Stimulated activated CD8-positive, alpha-beta memory T cell treated with anti-CD3 and anti-CD28 coated beads, Interleukin-15, amount 100 ng/mL, for 48 hours (primary cell): ENCODE data around the gene ASAP2.

Source experiments
- DNase-seq, 2 donors: peaks; one replicate each; pipeline ENCODE4 v3.0.0-alpha.2; 2020; ENCODE audit warnings: low read depth in 2 of 2

ASAP2 gene

DNA sequence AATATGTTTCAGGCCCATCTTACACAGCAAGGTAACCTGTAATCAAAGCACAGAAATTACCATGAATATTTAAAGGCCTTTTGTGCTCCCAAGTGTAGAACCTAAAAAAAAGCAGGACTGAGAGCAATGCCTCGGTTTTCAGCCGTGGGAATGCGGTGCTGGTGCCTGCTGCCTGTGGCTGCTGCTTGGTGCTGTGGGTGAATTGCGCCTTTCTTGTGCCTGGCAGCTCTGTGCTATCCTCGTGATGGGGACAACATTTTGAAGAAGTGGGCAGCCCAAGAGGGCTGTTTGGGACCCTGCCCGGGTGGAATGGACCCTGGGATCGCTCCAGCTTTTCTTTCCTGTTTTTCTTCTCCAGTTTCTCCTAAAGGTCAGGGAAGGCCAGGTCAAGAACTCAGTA lies 91.2 kb downstream of the ASAP2 start:
- no peak for DNase-seq

- DNase-seq, result no peak
Observed at GRCh38 chr2:9298583-9298982, 92.0 kb downstream of the ASAP2 start.

GRCh38 chr2:9299161-9300100 lies 92.8 kb downstream of the ASAP2 start:
- no peak for DNase-seq

DNA sequence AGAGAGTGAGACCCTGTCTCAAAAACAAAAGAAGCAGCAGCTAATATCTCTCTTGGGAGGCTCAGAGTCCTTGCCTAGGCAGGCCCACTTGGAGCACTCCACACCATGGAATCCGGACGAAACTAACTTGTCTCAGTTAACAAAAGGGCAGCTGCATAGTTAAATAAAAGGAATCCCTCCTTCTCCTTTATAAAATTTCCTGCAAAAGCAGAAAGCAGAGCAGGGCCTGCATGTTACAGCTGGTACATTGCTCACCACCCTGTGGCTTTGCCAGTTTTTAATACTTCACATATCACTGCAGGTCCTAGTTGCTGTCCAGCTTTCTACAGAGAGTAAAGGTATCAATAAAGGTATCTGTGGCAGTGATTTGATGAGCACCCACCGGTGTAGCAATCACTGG lies 93.6 kb downstream of the ASAP2 start:
- no peak for DNase-seq

- DNase-seq, result no peak
Observed at GRCh38 chr2:9300829-9301453, 94.3 kb downstream of the ASAP2 start.

DNA sequence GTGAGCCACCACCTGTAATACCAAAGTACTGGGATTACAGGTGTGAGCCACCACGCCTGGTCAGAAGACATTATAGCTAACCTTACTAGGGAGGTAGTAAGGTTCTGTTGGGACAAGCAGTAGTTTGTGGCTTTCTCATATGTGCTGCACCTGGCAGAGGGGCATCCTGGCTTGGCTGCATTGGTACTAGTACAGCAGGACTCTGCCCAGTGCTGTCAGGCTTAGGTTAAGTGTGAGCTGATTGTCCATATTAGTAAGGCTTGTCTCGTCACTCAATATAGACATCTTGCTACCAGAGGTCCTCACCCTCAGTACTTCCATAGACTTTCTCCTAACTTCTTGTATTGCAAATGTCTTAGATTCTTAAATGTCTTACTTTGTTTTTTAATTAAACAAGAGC lies 96.1 kb downstream of the ASAP2 start:
- no peak for DNase-seq

DNA sequence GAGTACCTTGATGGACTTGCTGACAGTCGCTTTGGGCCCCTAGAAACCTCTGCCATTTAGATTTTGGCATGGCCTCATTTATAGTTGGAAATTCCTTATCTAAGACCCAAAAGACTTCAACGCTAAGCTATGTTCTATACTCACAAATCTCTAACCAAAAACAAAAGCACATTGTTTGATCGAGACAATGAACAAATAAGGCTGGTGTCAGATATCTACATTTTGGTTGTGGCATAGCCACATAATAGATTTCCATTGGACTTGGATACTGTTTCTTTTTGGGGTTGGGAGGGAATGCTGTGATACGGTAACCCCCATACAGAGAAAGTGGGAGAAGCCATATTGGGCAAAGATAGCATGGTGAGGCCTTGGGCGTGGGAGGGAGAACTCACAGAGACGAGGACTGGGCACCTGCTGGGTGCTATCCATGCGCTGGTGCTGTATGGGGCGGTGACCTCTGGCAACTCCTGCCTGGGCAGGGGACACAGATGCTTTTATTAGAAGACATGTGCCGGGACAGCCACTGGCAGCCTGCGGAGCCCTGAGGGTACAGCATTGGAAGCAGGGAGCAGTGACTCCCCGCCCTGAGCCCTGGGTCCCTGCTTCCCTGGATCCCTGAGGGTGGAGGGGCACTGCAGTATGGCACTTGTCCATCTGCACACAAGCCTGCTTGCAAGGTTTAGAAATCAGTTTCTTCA lies 97.1 kb downstream of the ASAP2 start:
- no peak for DNase-seq

- DNase-seq, result no peak
Observed at GRCh38 chr2:9306911-9307310, 100.3 kb downstream of the ASAP2 start.

DNA sequence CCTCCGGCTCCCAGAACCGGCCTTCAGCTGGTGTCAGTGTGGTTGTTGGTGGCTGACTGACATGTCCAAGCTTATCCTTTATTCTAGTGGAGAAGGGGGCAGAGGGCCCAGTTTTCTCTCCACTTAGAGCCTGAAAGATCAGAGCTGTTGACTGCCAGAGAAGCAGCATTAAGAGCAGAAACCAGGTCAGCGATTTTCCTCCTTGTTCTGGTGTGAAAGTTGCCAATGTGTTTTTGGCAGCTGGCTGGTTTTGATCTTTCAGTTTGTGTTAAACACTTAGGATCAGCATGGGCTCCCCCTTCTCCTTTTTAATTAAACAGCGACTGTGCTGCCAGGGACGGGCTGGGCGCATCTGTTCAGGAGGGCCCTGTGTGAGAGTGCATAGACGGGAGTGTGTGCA lies 100.9 kb downstream of the ASAP2 start:
- DNase-seq, result no peak

DNA sequence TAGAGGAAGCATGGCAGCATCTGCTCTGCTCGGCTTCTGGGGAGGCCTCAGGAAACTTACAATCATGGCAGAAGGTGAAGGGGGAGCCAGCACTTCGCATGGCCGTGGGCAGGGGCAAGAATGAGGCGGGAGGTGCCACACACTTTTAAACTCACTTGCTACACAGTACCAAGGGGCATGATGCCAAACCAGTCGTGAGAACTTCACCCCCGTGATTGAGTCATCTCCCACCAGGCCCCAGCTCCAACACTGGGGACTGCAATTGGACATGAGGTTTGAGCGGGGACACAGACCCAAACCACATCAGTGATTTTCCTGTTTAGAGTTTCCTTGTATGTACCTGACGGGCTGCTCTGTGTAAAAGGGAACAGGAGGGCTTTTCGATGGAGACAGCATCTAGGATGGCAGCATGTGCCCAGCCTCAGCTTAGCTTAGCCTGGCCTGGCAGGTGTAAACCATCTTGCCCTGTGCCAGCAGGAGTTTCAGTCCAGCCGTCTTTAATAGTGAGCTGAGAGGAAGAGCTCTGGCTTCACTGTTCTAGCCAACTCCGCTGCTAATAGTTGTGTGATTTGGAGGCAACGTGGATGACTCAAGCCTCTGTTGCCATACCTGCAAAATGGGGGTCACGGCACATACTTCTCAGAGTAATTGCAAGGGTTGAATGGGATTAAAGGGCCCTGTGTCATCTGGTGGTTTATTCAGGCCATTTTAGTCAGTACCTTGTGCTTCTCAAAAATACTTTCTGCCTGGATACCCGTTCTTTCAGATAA lies 101.8 kb downstream of the ASAP2 start:
- no peak for DNase-seq

DNA sequence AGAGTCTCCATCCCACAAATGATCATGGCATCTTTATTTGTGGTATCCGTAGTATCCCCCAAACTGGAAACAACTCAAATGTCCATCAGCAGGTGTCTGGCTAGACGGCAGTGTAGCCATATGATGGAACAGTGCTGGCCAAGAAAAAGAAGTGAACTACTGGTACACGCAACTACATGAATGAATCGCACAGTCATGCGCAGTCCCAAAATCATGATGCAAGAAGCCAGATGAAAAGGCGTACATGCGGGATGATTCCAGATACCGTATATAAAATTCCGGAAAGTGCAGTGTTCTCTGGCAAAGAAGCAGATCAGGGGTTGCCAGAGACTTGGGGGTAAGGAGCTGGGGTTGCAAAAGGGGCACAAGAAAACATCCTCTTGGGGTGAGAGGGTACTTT lies 102.5 kb downstream of the ASAP2 start:
- no peak for DNase-seq

- no peak for DNase-seq
Observed at GRCh38 chr2:9310377-9310776, 103.8 kb downstream of the ASAP2 start.

- DNase-seq, result no peak
Observed at GRCh38 chr2:9310798-9311197, 104.2 kb downstream of the ASAP2 start.

- DNase-seq, result no peak
Observed at GRCh38 chr2:9311488-9311887, 104.9 kb downstream of the ASAP2 start.

DNA sequence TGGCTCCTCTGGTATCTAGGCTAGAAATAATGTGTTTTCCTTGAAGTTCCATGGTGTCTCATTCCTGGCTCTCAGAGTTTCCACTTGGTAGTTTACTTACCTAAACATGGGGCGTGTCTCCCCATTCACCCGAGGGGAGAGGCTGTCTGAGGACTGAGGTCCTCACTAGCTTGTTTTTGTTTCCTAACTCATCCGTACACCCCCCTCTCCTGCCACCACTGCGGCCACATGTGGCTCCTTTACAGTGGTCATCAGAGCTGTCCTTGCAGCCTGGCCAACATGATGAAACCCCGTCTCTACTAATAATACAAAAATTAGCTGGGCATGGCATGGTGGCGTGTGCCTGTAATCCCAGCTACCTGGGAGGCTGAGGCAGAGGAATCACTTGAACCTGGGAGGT lies 106.0 kb downstream of the ASAP2 start:
- DNase-seq, result no peak

DNA sequence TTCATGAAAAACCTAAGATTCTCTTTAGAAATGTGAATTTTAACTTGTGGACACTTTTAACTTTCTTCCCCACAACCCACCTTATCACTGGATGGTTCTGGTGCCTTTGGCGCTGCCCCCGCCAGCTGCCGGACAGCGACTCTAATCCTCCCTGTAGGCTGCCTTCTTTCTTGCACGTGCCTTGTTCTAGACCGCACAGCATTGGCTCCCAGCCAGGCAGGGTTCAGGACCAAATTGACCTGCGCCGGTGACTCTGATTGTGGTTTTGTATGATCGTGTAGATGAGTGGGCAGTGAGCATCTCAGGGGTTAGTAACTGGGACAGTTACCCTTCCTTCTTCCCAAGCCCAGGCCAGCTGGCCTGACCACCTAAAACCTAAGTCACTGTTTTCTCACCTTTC lies 106.8 kb downstream of the ASAP2 start:
- no peak for DNase-seq

DNA sequence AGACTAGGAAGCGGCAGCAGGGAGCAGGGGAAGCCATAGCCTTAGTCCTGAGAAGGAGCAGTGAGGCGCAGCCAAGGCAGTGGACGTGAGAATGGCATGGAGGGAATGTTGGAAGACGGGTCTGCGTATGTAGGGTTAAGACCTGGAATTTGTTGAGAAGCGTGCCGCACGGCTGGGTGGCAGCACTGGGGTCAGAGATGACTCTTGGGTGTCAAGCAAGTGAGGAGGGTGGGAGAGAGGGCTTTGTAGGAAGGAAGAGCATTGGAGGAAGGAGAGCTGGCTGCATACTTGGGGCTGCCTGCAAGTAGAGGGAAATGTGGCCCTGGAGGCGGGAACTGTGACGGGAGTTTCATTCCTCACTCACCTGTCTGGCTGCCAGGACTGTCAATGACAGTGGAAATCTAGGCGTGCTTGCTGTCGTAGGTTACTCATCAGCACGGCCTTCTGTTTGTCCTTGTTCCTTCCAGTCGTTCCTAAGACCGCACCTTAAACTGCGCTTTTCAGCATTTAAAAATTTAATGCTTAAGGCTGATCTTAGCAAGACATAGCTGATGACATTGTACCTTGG lies 108.8 kb downstream of the ASAP2 start:
- no peak for DNase-seq

GRCh38 chr2:9317559-9317958 lies 110.9 kb downstream of the ASAP2 start:
- DNase-seq, result no peak

DNA sequence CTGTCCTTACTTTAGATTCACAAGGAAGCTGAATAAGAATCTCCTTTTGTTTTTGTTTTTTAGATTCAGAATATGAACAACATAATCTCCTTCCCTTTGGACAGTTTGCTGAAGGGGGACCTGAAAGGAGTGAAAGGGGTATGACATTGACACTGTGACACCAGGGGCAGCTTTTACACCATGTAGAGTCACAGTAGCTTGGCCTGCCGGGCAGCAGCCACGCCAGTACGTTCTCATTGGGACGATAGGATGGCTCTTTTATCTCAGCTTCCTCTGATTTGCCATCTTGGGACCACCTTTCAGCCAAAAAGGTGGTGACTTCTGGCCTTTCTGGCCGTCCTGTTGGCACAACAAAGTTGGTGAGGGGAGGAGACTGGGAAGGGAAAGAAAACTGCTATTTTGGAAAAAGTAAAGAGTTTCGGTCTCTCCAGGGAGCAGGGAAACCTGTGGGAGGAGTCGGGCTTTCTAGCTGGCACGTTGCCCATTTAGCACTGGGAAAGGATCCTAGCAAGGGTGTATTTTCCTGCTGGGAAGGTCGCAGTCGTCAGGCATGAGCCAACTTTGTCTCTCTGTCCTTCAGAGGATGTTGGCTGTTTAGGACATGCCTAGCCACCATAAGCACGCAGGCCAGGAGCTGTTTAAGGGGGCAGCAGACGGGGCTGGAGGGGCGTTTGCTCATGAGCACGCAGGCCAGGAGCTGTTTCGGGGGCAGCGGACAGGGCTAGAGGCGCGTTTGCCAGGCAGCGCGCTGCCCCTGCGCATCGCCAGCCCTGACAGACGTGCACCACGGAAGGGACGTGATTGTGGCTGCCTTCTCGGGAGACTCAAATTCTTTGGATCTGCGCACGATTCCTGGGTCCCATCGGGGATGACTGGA lies 112.1 kb downstream of the ASAP2 start:
- no peak for DNase-seq

DNA sequence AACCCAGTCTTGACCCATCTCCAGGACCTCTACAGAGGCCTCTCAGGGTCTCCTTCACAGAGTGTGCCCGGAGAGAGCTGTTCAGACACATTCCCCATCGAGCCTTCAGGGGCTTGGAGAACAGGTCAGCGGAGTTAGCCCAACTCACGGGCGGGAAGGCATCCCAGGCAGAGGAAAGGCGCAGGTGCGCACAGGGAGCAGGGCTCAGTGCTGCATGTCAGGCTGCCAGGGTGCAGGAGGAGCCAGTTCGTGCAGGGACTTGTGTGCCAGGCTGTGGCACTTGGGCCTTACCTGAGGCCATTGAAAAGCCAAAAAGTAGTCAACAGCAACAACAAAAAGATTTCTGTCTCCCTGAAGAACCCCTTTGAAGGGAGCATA lies 112.7 kb downstream of the ASAP2 start:
- no peak for DNase-seq

GRCh38 chr2:9322576-9322975 lies 116.0 kb downstream of the ASAP2 start:
- DNase-seq, result no peak
